Right lobe of liver (tissue), 6 donors: Measurements from ENCODE around the gene SLCO3A1. TPM values are rescaled to one million over a fixed set of nuclear protein-coding genes. Genes with fewer than 3 reads are reported as not detected.

Experiments
- ATAC-seq, 4 donors: fragments of 200-7000 bp; cut with Tn5 transposase; one replicate each; pipeline ENCODE4 v1.9.1; 2020; ENCODE audit warnings: mild to moderate bottlenecking in 4 of 4, moderate library complexity in 4 of 4
- DNase-seq, 3 donors: peaks; one replicate each; pipeline ENCODE4 v3.0.0-alpha.2; 2020
- H3K27ac ChIP-seq, 3 donors: fragments of 200-600 bp; one replicate each; pipeline ENCODE4 v1.8.0; 2022
- H3K27me3 ChIP-seq, 2 donors: fragments of 200-600 bp; one replicate each; pipeline ENCODE4 v1.8.0; 2022
- H3K36me3 ChIP-seq, 4 donors: fragments of 200-600 bp; sonication (generic) in 1 of 4; one replicate each; pipeline versions ENCODE4 v1.5.1 to v1.8.0; 2017 to 2022; ENCODE audit warnings: control low read depth in 1 of 4
- H3K4me1 ChIP-seq, 4 donors: fragments of 200-600 bp; sonication (generic) in 1 of 4; one replicate each; pipeline versions ENCODE4 v1.5.1 to v1.8.0; 2017 to 2022; ENCODE audit warnings: control low read depth in 1 of 4
- H3K4me3 ChIP-seq, 3 donors: fragments of 200-600 bp; one replicate each; pipeline ENCODE4 v1.8.0; 2022
- H3K9me3 ChIP-seq, 4 donors: fragments of 200-600 bp; sonication (generic) in 1 of 4; one replicate each; pipeline versions ENCODE4 v1.5.1 to v1.8.0; 2017 to 2022; ENCODE audit warnings: control low read depth in 1 of 4
- POLR2A ChIP-seq: fragments of 450-650 bp; IDR thresholded peaks from one replicate; pipeline ENCODE4 v1.6.1; 2017; ENCODE audit warnings: antibody characterized with exemption, mild to moderate bottlenecking
- WGBS: methylation state at CpG from one replicate; pipeline ENCODE4 v1.1.6; 2018; ENCODE audit warnings: low coverage, low lambda C conversion rate; ENCODE audit not compliant: insufficient coverage; ENCODE audit errors: missing lambda C conversion rate; 5-methylcytosine and 5-hydroxymethylcytosine counted together
- intact Hi-C, 2 donors: fragments of 100-400 bp; cut with DNase I; formaldehyde crosslinking; loops; one replicate each; pipeline versions ENCODE4 v1.11.2 to v1.14.1; 2022
- total RNA-seq, 6 experiments: library from RNA; depleted of rRNA in 2 of 6; stranded (reverse); fragments of >200 nt in 2 of 6; fragmentation: NEBNext Ultra II Directional in 3 of 6; extraction: Animal tissue kit (Norgen Biotek cat#: 25700) in 3 of 6; gene quantifications; one replicate each; pipeline versions ENCODE4 v1.1.0 to v1.2.4, GENCODE V29; 2016 to 2023
- TF ChIP-seq, protein P1 (sequence below), 4 donors: fragments of 200-600 bp in 3 of 4; fragments of 450-650 bp in 1 of 4; IDR thresholded peaks; one replicate each; pipeline versions ENCODE4 v1.5.1 to v1.8.0; 2016 to 2022; ENCODE audit warnings: antibody characterized with exemption in 4 of 4, mild to moderate bottlenecking in 2 of 4
- donor health status: DM: no; HTN: yes; CAD: no.
- donor health status: DM: no; HTN: no; CAD: no.
- donor health status: DM: no; HTN: no; CAD: no.
- donor health status: DM: no; HTN: yes; CAD: no.
- donor health status: DM: no; HTN: yes; CAD: no.

The SLCO3A1 gene
- total RNA-seq, 6 experiments from 2014 or later, result 2.4 to 7.7 (median 3.7) TPM

DNA sequence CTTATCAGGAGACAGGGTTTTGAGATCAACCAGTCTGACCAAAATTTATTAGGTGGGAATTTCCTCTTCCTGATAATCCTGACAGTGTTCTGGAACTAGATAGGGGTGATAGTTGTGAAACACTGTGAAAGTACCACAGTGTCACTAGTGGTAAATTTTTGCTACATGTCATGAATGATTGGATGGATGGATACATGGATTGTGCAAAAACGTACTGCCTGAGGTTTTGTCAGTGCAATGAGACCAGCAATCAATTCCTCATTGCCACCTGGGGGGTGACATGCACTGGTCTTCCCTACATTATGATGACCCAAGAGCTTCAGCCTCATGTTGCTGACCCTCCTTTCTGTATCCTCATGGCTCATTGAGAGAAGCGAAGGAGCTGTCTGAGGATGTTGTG lies 123.5 kb downstream of the SLCO3A1 start:
- H3K4me3 ChIP-seq, result no peak overlapping the region
- intact Hi-C loops, result no loop called here
- no peaks in the 10 kb centered on the region for H3K36me3 ChIP-seq
- 81% methylated on average over 2 of the region's 2 CpGs for WGBS
- H3K27me3 ChIP-seq, result no peaks in the 10 kb centered on the region
- H3K4me1 ChIP-seq, result no peaks in the 10 kb centered on the region
- H3K9me3 ChIP-seq, result no peaks in the 10 kb centered on the region
- H3K27ac ChIP-seq, result no peak overlapping the region
- no peak for TF ChIP-seq POLR2A
- TF ChIP-seq, protein P1, sequence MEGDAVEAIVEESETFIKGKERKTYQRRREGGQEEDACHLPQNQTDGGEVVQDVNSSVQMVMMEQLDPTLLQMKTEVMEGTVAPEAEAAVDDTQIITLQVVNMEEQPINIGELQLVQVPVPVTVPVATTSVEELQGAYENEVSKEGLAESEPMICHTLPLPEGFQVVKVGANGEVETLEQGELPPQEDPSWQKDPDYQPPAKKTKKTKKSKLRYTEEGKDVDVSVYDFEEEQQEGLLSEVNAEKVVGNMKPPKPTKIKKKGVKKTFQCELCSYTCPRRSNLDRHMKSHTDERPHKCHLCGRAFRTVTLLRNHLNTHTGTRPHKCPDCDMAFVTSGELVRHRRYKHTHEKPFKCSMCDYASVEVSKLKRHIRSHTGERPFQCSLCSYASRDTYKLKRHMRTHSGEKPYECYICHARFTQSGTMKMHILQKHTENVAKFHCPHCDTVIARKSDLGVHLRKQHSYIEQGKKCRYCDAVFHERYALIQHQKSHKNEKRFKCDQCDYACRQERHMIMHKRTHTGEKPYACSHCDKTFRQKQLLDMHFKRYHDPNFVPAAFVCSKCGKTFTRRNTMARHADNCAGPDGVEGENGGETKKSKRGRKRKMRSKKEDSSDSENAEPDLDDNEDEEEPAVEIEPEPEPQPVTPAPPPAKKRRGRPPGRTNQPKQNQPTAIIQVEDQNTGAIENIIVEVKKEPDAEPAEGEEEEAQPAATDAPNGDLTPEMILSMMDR (IDR thresholded peaks at IDR 0.05), result no peak
- ATAC-seq, result no peak
- DNase-seq, result no peak

DNA sequence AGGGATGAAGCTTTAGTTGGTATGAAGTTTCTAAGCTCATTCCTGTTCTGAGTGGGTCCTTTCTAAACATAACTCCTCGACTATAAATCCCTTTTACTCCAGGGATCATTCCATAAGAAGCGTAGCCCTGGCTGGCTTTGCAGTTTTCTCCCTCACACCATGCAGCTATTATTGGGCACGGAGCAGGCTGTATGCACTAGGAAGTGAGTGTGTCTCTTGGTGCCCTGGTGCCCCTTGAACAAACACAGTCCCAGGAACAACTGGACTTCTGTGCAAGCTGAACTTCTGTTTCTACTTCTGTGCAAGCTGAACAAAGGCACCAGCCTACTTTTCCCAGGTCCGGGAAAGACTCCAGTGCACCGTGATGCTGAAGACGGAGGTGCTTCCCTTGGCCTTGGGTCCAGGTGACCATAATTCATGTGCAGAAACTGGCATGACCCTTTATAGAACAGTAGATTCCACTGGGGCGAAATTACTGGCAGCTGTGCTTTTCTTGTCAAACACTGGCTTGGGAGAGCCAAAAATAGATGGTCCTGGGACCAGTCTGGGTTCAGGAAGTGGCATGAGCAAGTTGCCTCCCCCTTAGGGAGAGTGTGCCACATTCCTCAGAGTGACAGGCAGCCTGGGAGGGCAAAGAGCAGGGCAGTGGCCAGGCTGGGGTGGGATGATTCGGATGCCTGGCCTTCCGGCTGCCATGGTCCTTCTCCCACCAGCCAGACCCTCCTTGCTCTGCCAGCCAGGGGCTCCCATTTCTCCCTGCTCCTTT lies 127.2 kb downstream of the SLCO3A1 start:
- Histone ChIP-seq H3K27me3 (no peaks in the 10 kb centered on the region), H3K4me1 (no peaks in the 10 kb centered on the region), H3K27ac (no peak overlapping the region), H3K36me3 (no peaks in the 10 kb centered on the region), H3K4me3 (no peak overlapping the region), H3K9me3 (no peaks in the 10 kb centered on the region)
- WGBS, result 61% methylated on average over 2 of the region's 9 CpGs
- TF ChIP-seq, protein P1 (IDR thresholded peaks at IDR 0.05), result no peak
- no peak for TF ChIP-seq POLR2A
- intact Hi-C loops, result no loop called here
- no peak for DNase-seq
- no peak for ATAC-seq

DNA sequence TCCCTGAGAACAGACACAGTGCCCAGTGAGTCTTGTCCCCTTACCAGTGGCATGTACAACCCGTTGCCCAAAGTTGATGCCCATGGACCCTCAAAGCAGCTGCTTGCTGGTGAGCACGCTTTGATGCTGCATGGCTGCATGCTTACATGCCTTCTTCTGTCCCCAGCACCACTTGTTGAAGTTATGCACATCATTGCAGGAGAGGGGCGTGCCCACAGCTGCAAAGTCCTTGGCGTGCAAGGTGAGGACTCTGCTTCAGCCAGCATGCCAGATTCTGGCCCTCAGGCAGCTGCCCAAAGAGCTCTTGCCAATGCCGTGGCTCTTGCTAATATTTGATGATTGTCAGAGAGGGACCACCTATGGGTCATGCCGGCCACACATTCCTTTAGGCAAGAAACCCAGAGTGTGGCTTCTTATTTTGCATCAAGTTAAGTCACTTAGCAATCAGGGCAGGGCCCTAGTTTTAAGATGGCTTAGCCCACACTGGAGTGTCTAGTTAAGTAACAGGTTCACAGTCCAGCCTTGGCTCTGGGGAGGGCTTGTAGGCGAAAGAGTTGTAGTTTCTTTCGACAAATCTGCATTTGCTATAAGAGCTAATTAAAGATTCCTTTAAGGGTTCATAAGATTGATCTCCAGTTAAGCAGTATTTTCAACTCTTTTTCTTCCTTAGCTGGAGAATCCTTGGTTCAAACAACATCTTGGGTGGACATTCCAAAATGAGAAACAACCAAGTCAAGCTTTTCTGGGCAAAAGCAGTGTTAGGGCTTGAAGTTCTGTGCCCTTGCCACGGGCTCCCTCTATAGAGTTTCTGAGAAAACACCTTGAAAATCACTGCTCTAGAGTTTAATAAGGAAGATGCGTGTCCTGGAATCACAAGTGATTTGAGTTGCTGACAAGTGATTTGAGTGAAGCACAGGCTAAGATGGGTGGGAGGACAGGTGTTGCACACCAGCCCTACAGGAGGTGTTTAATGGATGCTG lies 128.6 kb downstream of the SLCO3A1 start:
- no peak overlapping the region for H3K27ac ChIP-seq
- H3K4me3 ChIP-seq, result no peak overlapping the region
- H3K36me3 ChIP-seq, result no peaks in the 10 kb centered on the region
- H3K4me1 ChIP-seq, result no peaks in the 10 kb centered on the region
- H3K9me3 ChIP-seq, result no peaks in the 10 kb centered on the region
- intact Hi-C loops, result no loop called here
- DNase-seq (no peak), ATAC-seq (no peak)
- 75% methylated on average over 6 of the region's 10 CpGs for WGBS
- TF ChIP-seq, protein P1 (IDR thresholded peaks at IDR 0.05), result no peak
- no peak for TF ChIP-seq POLR2A
- H3K27me3 ChIP-seq, result no peaks in the 10 kb centered on the region

DNA sequence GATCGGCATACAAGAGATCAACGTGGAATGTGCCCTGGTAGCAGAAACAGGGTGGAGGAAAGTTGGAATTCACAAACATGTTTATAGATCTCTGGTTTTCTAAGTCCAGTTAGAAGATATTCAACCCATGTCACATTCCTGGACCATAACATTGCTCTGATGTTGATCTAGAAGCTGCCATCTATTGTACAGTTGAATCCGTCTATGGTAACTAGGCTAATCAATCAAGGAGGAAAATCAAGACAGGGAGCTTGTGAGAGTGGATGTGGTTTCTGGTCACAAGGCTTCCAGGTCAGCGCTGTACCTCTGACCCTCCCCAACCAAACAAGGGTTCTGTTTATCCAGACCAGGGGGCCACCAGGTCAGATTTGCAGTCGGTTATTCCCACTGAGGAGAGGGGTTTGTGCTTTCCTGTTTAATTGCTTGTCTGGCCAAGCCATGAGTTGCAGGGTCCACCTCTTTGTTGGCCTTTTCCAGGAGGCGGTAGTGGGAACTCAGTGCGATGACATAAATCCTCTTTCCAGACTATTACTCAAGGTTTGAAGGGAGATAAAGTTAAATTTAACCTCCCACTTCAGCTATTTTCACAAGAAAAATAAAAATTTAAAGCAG lies 130.3 kb downstream of the SLCO3A1 start:
- intact Hi-C loops, result no loop called here
- Histone ChIP-seq H3K9me3 (no peaks in the 10 kb centered on the region), H3K27me3 (no peaks in the 10 kb centered on the region), H3K4me3 (no peak overlapping the region), H3K4me1 (no peaks in the 10 kb centered on the region), H3K27ac (no peak overlapping the region), H3K36me3 (no peaks in the 10 kb centered on the region)
- ATAC-seq, result peak in 2 of 4 donors; percentile 21 to 51
- TF ChIP-seq POLR2A, result no peak
- TF ChIP-seq, protein P1 (IDR thresholded peaks at IDR 0.05), result no peak
- DNase-seq, result no peak
- 51% methylated on average over 5 of the region's 7 CpGs for WGBS
